Activated T-helper 1 cell treated with anti-CD3 and anti-CD28 coated beads, Interleukin-12 subunit alpha, Interleukin-12 subunit beta, Interleukin-2, Interleukin-4 antibody, amounts not matched to agents 30 ng/mL and 10 ng/mL and 1 ng/mL, durations not matched to agents 14 hours and 24 hours and 36 hours (primary cell): ENCODE results near the gene FSHR. TPM values are rescaled to one million over a fixed set of nuclear protein-coding genes. Genes with fewer than 3 reads are reported as not detected.

Experiments
- DNase-seq: peaks from one replicate; pipeline ENCODE4 v3.0.0; 2021; ENCODE audit warnings: low spot score
- H3K27ac Mint-ChIP-seq: one replicate; pipeline ENCODE4 v1.8.0; 2021; ENCODE audit warnings: mild to moderate bottlenecking, mixed read lengths
- H3K27me3 Mint-ChIP-seq: one replicate; pipeline ENCODE4 v1.8.0; 2022; ENCODE audit warnings: mild to moderate bottlenecking, moderate library complexity, mixed read lengths; ENCODE audit not compliant: insufficient read depth
- H3K36me3 Mint-ChIP-seq: one replicate; pipeline ENCODE4 v1.8.0; 2021; ENCODE audit warnings: low read depth, mixed read lengths
- H3K4me1 Mint-ChIP-seq: one replicate; pipeline ENCODE4 v1.8.0; 2021; ENCODE audit warnings: low read depth, mixed read lengths
- H3K4me3 Mint-ChIP-seq: one replicate; pipeline ENCODE4 v1.8.0; 2021; ENCODE audit warnings: mild to moderate bottlenecking, moderate library complexity, mixed read lengths
- H3K9me3 Mint-ChIP-seq: one replicate; pipeline ENCODE4 v1.8.0; 2021; ENCODE audit warnings: mixed read lengths
- intact Hi-C: fragments of 100-400 bp; cut with micrococcal nuclease; formaldehyde crosslinking; loops from one replicate; pipeline ENCODE4 v1.15.1; 2024
- total RNA-seq: library from RNA; stranded (reverse); gene quantifications from 2 replicates; pipeline ENCODE4 v1.2.3, GENCODE V29; 2022

FSHR gene
- total RNA-seq, 1 donor from 2014 or later = not detected

GRCh38 chr2:48938231-48938630 is 216.1 kb downstream of the FSHR start:
- Mint-ChIP-seq H3K9me3 (no peaks in the 10 kb centered on the region), H3K4me1 (no peaks in the 10 kb centered on the region), H3K36me3 (no peaks in the 10 kb centered on the region), H3K27me3 (no peaks in the 10 kb centered on the region), H3K4me3 (no peak overlapping the region), H3K27ac (no peak overlapping the region)
- intact Hi-C loops = no loop called here
- no peak for DNase-seq

DNA sequence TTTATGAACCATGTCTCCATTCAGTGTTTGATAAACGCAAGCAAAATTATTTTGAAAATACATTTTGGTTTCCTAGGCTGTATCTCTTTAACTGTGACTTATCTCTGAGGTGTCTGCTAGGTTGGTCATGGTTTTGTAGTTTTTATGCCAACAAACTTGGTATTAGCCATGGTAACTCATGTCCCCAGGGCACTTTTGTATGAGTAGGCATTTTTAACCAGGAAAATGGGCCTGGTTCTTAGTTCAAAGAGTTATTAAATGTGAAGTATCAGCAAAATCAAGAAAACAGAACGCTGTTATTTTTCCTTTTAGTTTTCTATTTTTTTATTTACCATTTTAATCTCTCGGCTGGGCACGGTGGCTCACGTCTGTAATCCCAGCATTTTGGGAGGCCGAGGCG is 219.5 kb downstream of the FSHR start:
- H3K4me1 Mint-ChIP-seq = no peaks in the 10 kb centered on the region
- intact Hi-C loops = no loop called here
- H3K4me3 Mint-ChIP-seq = no peak overlapping the region
- H3K36me3 Mint-ChIP-seq = no peaks in the 10 kb centered on the region
- no peak for DNase-seq
- H3K27me3 Mint-ChIP-seq = no peaks in the 10 kb centered on the region
- no peaks in the 10 kb centered on the region for H3K9me3 Mint-ChIP-seq
- H3K27ac Mint-ChIP-seq = no peak overlapping the region

- no peaks in the 10 kb centered on the region for H3K27me3 Mint-ChIP-seq
- H3K9me3 Mint-ChIP-seq = no peaks in the 10 kb centered on the region
- H3K27ac Mint-ChIP-seq = no peak overlapping the region
- no peaks in the 10 kb centered on the region for H3K4me1 Mint-ChIP-seq
- no peaks in the 10 kb centered on the region for H3K36me3 Mint-ChIP-seq
- intact Hi-C loops = no loop called here
- H3K4me3 Mint-ChIP-seq = no peak overlapping the region
- DNase-seq = no peak
Observed at GRCh38 chr2:48933828-48934497, 220.4 kb downstream of the FSHR start.

- no peak overlapping the region for H3K4me3 Mint-ChIP-seq
- intact Hi-C loops = no loop called here
- no peak for DNase-seq
- no peak overlapping the region for H3K27ac Mint-ChIP-seq
- H3K4me1 Mint-ChIP-seq = no peaks in the 10 kb centered on the region
- H3K9me3 Mint-ChIP-seq = no peaks in the 10 kb centered on the region
- H3K36me3 Mint-ChIP-seq = no peaks in the 10 kb centered on the region
- H3K27me3 Mint-ChIP-seq = no peaks in the 10 kb centered on the region
Observed at GRCh38 chr2:48932667-48933066, 221.6 kb downstream of the FSHR start.

- no peaks in the 10 kb centered on the region for H3K36me3 Mint-ChIP-seq
- H3K9me3 Mint-ChIP-seq = no peaks in the 10 kb centered on the region
- no peaks in the 10 kb centered on the region for H3K27me3 Mint-ChIP-seq
- H3K4me1 Mint-ChIP-seq = no peaks in the 10 kb centered on the region
- intact Hi-C loops = no loop called here
- DNase-seq = no peak
- H3K27ac Mint-ChIP-seq = no peak overlapping the region
- H3K4me3 Mint-ChIP-seq = no peak overlapping the region
Observed at GRCh38 chr2:48929571-48930301, 224.6 kb downstream of the FSHR start.

GRCh38 chr2:48927355-48927754 is 227.0 kb downstream of the FSHR start:
- intact Hi-C loops = no loop called here
- Mint-ChIP-seq H3K36me3 (no peaks in the 10 kb centered on the region), H3K9me3 (no peaks in the 10 kb centered on the region), H3K4me3 (no peak overlapping the region), H3K4me1 (no peaks in the 10 kb centered on the region), H3K27me3 (no peaks in the 10 kb centered on the region), H3K27ac (no peak overlapping the region)
- no peak for DNase-seq

GRCh38 chr2:48915884-48916283 is 238.4 kb downstream of the FSHR start:
- intact Hi-C loops = no loop called here

GRCh38 chr2:48915227-48915626 is 239.1 kb downstream of the FSHR start:
- Mint-ChIP-seq H3K9me3 (no peaks in the 10 kb centered on the region), H3K4me1 (no peaks in the 10 kb centered on the region), H3K4me3 (no peak overlapping the region), H3K27me3 (no peaks in the 10 kb centered on the region), H3K36me3 (no peaks in the 10 kb centered on the region), H3K27ac (no peak overlapping the region)
- intact Hi-C loops = no loop called here
- no peak for DNase-seq

More at GRCh38 chr2:48915884-48916283, 238.4 kb downstream of the FSHR start:
- no peaks in the 10 kb centered on the region for H3K27me3 Mint-ChIP-seq
- no peaks in the 10 kb centered on the region for H3K4me1 Mint-ChIP-seq
- no peak overlapping the region for H3K4me3 Mint-ChIP-seq
- no peak for DNase-seq
- H3K9me3 Mint-ChIP-seq = no peaks in the 10 kb centered on the region
- no peak overlapping the region for H3K27ac Mint-ChIP-seq
- H3K36me3 Mint-ChIP-seq = no peaks in the 10 kb centered on the region

- Mint-ChIP-seq H3K4me3 (no peak overlapping the region), H3K27me3 (no peaks in the 10 kb centered on the region), H3K4me1 (no peaks in the 10 kb centered on the region), H3K27ac (no peak overlapping the region), H3K9me3 (no peaks in the 10 kb centered on the region), H3K36me3 (no peaks in the 10 kb centered on the region)
- no peak for DNase-seq
- intact Hi-C loops = no loop called here
Observed at GRCh38 chr2:48914477-48915089, 239.7 kb downstream of the FSHR start.
